ENCODE data around the gene ARHGAP26. TPM values are rescaled to one million over a fixed set of nuclear protein-coding genes. Genes with fewer than 3 reads are reported as not detected.
A peak's percentile ranks its signal among the peaks of the same experiment; 100 is the strongest.

ARHGAP26 gene
- total and polyA plus RNA-seq, 7 experiments from 2014 or later = 10.5 to 123 (median 22.7) TPM

DNA sequence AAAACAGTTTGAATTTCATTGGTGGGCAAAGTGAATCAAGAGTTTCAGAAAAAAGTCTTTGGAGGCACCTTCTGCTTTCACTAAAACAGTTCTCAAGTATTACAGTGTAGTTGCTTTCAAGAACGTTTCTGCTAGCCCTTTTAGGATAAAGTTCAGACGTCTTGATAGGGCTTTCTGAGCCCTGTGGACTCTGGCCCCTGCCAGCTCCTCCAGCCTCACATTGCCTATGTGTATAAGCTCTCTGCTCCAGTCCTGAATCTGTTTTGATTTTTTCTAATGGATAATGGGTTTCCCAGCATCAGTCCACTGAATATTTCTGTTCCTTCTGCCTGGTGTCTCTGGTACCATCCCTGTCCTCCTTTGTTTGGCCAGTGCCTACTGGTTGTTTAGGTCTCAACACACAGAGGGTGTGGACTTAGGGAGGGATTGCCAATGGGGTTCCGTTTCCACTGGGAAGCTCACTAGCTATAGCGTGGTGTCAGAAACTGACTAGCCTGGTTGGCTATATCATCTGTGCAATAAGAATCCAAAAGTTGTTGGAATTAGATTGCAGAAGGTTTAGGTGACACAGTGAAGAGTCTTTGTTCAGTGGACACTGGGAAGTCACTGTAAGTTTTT lies 26.4 kb downstream of the ARHGAP26 start:
- Mint-ChIP-seq H3K4me1 (peaks cover 54 to 73% (median 64%) of the 10 kb centered on the region in 7 donors), H3K27me3 (no peaks in the 10 kb centered on the region), H3K9me3 (no peaks in the 10 kb centered on the region), H3K4me3 (peak overlapping the region in 2 of 10 donors; percentile 73 to 77), H3K27ac (peak overlapping the region in 7 of 9 donors; percentile 81 to 98 (median 93)), H3K36me3 (peaks cover 0 to 16% (median 0%) of the 10 kb centered on the region in 5 donors)
- no peak for ATAC-seq
- ChIA-PET CTCF (interaction anchor here (1.1 to 3.2 kb wide), 2 partner anchors 13 to 26 kb away, joined by 3 to 14 read pairs; partner anchors contain the start of gene ARHGAP26), POLR2A (interaction anchor here (0.6 to 5.5 kb wide), 3 partner anchors 24 to 26 kb away, joined by 3 to 81 read pairs (median 3); partner anchors contain the start of gene ARHGAP26)
- Histone ChIP-seq H3K4me3 (ENCODE audit: low read length) (no peak overlapping the region), H3K4me1 (ENCODE audit: control insufficient read depth in 2 of 2, insufficient read depth in 2 of 2, low read length in 2 of 2) (peaks cover 48 to 66% of the 10 kb centered on the region in 2 donors), H3K9me3 (ENCODE audit: control insufficient read depth in 2 of 3, low read length in 3 of 3) (no peaks in the 10 kb centered on the region), H3K27me3 (ENCODE audit: control insufficient read depth in 2 of 2, insufficient read depth in 2 of 2, low read length in 2 of 2) (no peaks in the 10 kb centered on the region), H3K27ac (ENCODE audit: low read depth, low read length) (no peak overlapping the region), H3K36me3 (ENCODE audit: control insufficient read depth in 2 of 3, insufficient read depth in 3 of 3, low read length in 3 of 3) (no peaks in the 10 kb centered on the region)
- intact Hi-C loops (cut with micrococcal nuclease) = no loop called here
- no peak for DNase-seq

DNA sequence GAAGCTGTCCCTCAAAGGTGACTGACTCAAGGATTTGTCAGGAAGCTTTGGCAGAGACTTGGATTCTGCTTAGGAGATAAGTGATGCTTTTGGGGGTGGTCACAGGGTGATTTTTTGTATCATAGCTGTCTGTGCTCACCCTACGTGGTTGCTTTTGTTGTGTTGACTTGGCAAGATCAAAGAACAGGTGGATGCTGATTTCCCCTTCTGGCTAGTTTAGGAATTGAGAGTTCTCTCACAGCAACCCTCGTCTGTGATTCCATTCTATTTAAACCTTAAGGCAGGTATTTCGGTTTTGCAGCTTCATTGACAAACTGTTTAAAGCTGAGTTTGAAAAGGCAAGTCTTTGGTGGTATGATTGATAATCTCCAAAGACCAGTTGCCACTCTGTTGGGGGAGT lies 27.2 kb downstream of the ARHGAP26 start:
- CTCF ChIA-PET = interaction anchor here (1.1 to 3.2 kb wide), 5 partner anchors 9 to 70 kb away, joined by 3 to 14 read pairs (median 4); partner anchors contain the start of gene ARHGAP26
- Histone ChIP-seq H3K27me3 (ENCODE audit: control insufficient read depth in 2 of 2, insufficient read depth in 2 of 2, low read length in 2 of 2) (no peaks in the 10 kb centered on the region), H3K27ac (ENCODE audit: low read depth, low read length) (no peak overlapping the region), H3K4me3 (ENCODE audit: low read length) (peak overlapping the region; percentile 56), H3K4me1 (ENCODE audit: control insufficient read depth in 2 of 2, insufficient read depth in 2 of 2, low read length in 2 of 2) (peaks cover 53 to 75% of the 10 kb centered on the region in 2 donors), H3K9me3 (ENCODE audit: control insufficient read depth in 2 of 3, low read length in 3 of 3) (no peaks in the 10 kb centered on the region), H3K36me3 (ENCODE audit: control insufficient read depth in 2 of 3, insufficient read depth in 3 of 3, low read length in 3 of 3) (no peaks in the 10 kb centered on the region)
- intact Hi-C loops (cut with micrococcal nuclease) = no loop called here
- ATAC-seq (no peak), DNase-seq (peak in 2 of 9 donors; percentile 30)
- peak overlapping the region in 7 of 10 donors; percentile 2 to 88 (median 73) for H3K4me3 Mint-ChIP-seq
- peak overlapping the region in 8 of 9 donors; percentile 60 to 98 (median 93) for H3K27ac Mint-ChIP-seq
- peaks cover 0 to 17% (median 0%) of the 10 kb centered on the region in 5 donors for H3K36me3 Mint-ChIP-seq
- POLR2A ChIA-PET = interaction anchor here (0.6 to 5.5 kb wide), 3 partner anchors 23 to 27 kb away, joined by 3 to 81 read pairs (median 3); partner anchors contain the start of gene ARHGAP26
- no peaks in the 10 kb centered on the region for H3K9me3 Mint-ChIP-seq
- no peaks in the 10 kb centered on the region for H3K27me3 Mint-ChIP-seq
- peaks cover 60 to 81% (median 73%) of the 10 kb centered on the region in 7 donors for H3K4me1 Mint-ChIP-seq

DNA sequence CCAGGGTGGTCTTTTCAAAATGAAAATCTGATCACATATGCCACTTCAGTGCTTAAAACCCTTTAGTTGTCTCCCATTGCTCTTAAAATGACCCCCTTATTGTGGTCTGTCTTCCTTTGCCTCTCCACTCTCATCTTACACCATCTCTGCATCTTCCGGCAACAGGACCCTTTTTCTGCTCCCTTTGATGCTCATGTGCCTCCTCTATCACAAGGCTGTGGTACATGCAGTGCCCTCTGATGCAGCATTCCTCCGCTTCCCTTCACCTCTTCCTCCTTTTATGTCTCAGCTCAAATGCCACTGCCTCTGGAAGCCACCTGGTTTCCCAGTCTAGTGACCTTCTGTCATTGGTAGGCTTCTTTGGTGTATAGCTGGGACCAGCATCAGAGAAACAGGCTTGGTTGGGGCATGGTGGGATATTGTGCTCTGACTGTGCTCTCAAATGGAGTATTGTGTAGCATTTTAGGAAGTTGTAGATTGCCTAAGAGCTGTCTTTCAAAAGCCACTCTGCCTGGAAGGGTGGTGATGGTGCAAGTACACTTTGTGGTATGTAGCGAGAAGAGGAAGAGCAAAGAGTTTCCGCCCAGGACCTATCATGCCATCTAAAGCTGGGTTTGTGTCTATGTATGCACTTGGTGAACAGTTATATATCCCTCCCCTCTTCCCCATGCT lies 28.1 kb downstream of the ARHGAP26 start:
- Mint-ChIP-seq H3K27me3 (no peaks in the 10 kb centered on the region), H3K4me3 (peak overlapping the region; percentile 46 to 88 (median 74)), H3K36me3 (peaks cover 0 to 17% (median 0%) of the 10 kb centered on the region in 5 donors), H3K27ac (peak overlapping the region; percentile 60 to 98 (median 93)), H3K9me3 (no peaks in the 10 kb centered on the region), H3K4me1 (peaks cover 60 to 84% (median 73%) of the 10 kb centered on the region in 7 donors)
- peak overlapping the region; percentile 60 for H3K27ac ChIP-seq (ENCODE audit: low read depth, low read length)
- no peaks in the 10 kb centered on the region for H3K36me3 ChIP-seq (ENCODE audit: control insufficient read depth in 2 of 3, insufficient read depth in 3 of 3, low read length in 3 of 3)
- no peaks in the 10 kb centered on the region for H3K27me3 ChIP-seq (ENCODE audit: control insufficient read depth in 2 of 2, insufficient read depth in 2 of 2, low read length in 2 of 2)
- H3K4me1 ChIP-seq (ENCODE audit: control insufficient read depth in 2 of 2, insufficient read depth in 2 of 2, low read length in 2 of 2) = peaks cover 53 to 79% of the 10 kb centered on the region in 2 donors
- peak; percentile 81 for ATAC-seq
- ChIA-PET POLR2A (interaction anchor here (0.7 to 5.5 kb wide), 4 partner anchors 11 to 66 kb away, joined by 3 to 81 read pairs (median 4); partner anchors contain the start of gene ARHGAP26), CTCF (interaction anchor here (0.6 to 3.2 kb wide), 8 partner anchors 10 to 81 kb away, joined by 3 to 14 read pairs (median 4); partner anchors contain the start of gene ARHGAP26)
- no peaks in the 10 kb centered on the region for H3K9me3 ChIP-seq (ENCODE audit: control insufficient read depth in 2 of 3, low read length in 3 of 3)
- intact Hi-C loops (cut with micrococcal nuclease) = loop anchor here in 1 of 2 donors (1.0 to 2.0 kb wide), 4 partner anchors 11 to 69 kb away; partner anchors contain the start of gene ARHGAP26
- H3K4me3 ChIP-seq (ENCODE audit: low read length) = peak overlapping the region; percentile 56
- DNase-seq = peak in 6 of 9 donors; percentile 32 to 56 (median 49)

DNA sequence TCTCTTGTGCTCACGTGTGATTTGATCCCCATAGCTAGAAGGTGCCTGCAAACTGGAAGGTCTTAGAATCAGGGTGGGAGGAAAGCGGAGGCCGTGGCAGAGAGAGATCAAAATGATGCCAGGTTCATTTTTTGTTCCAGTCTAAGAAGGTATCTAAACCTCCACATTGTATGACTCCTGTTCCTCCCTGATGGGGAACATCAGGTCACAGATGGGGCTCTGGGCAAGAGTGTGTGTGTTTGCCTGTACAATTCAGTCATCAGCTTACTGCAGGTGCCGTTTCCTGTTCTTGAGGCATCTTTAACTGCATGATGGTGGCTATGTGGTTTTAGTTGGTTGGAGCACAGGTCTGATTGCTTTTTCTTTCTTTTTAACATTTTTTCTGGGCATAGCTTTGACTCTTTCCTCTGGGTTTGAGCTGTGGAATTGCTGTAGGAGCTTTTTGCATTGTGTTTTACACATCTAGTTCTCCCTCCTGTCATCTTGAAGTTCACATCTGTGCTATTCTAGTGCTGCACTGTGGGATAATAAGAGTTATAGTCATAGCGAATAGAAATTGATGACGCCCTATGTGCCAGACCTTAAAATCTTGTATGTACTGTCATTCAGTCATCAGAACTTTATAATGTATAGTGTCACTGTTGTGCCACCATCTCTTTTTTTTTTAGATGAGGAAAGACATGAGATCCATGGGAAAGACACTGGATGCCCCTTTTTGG lies 30.8 kb downstream of the ARHGAP26 start:
- peak; percentile 63 for ATAC-seq
- intact Hi-C loops (cut with micrococcal nuclease) = loop anchor here (1.0 to 2.0 kb wide), 4 partner anchors 18 to 31 kb away; partner anchors contain the start of gene ARHGAP26 (in 1 of the 2)
- Mint-ChIP-seq H3K27me3 (no peaks in the 10 kb centered on the region), H3K9me3 (no peaks in the 10 kb centered on the region), H3K4me1 (peaks cover 53 to 71% (median 64%) of the 10 kb centered on the region in 7 donors), H3K36me3 (peaks cover 0 to 10% (median 0%) of the 10 kb centered on the region in 5 donors), H3K27ac (peak overlapping the region; percentile 80 to 98 (median 93)), H3K4me3 (peak overlapping the region; percentile 66 to 88 (median 79))
- Histone ChIP-seq H3K27ac (ENCODE audit: low read depth, low read length) (peak overlapping the region; percentile 58), H3K27me3 (ENCODE audit: control insufficient read depth in 2 of 2, insufficient read depth in 2 of 2, low read length in 2 of 2) (no peaks in the 10 kb centered on the region), H3K36me3 (ENCODE audit: control insufficient read depth in 2 of 3, insufficient read depth in 3 of 3, low read length in 3 of 3) (no peaks in the 10 kb centered on the region), H3K4me1 (ENCODE audit: control insufficient read depth in 2 of 2, insufficient read depth in 2 of 2, low read length in 2 of 2) (peaks cover 53 to 66% of the 10 kb centered on the region in 2 donors), H3K9me3 (ENCODE audit: control insufficient read depth in 2 of 3, low read length in 3 of 3) (no peaks in the 10 kb centered on the region), H3K4me3 (ENCODE audit: low read length) (peak overlapping the region; percentile 41)
- CTCF ChIA-PET = interaction anchor here (0.5 to 1.0 kb wide), 5 partner anchors 10 to 653 kb away, joined by 3 to 4 read pairs (median 3); no protein-coding TSS in a partner anchor
- POLR2A ChIA-PET = interaction anchor here (0.8 to 5.5 kb wide), 4 partner anchors 18 to 30 kb away, joined by 3 to 81 read pairs (median 4); partner anchors contain the start of gene ARHGAP26
- peak in 8 of 9 donors; percentile 46 to 70 (median 64) for DNase-seq

DNA sequence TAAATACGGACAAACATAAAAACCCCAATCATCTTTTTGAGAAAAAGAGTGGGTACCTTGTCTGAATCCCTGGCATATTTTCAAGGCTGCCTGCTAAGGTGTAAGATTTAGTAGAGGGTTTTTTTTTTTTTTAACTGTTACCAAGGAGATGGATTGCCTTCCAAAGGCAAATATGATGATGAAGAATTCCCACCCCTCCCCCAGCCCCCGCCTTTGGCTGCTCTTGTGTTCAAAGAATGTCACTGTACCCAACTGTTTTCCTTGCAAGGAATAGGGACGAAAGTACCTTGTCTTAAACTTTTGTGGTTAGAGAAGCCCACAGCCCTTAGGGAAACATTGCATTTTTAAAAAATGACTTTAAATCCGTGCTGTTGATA lies 31.3 kb downstream of the ARHGAP26 start:
- no peaks in the 10 kb centered on the region for H3K36me3 ChIP-seq (ENCODE audit: control insufficient read depth in 2 of 3, insufficient read depth in 3 of 3, low read length in 3 of 3)
- H3K27me3 ChIP-seq (ENCODE audit: control insufficient read depth in 2 of 2, insufficient read depth in 2 of 2, low read length in 2 of 2) = no peaks in the 10 kb centered on the region
- POLR2A ChIA-PET = interaction anchor here (0.9 to 5.5 kb wide), 3 partner anchors 20 to 31 kb away, joined by 3 to 81 read pairs (median 4); partner anchors contain the start of gene ARHGAP26
- H3K27me3 Mint-ChIP-seq = no peaks in the 10 kb centered on the region
- intact Hi-C loops (cut with micrococcal nuclease) = loop anchor here (1.0 to 2.0 kb wide), 3 partner anchors 17 to 31 kb away; partner anchors contain the start of gene ARHGAP26 (in 1 of the 2)
- H3K27ac ChIP-seq (ENCODE audit: low read depth, low read length) = peak overlapping the region; percentile 58
- CTCF ChIA-PET = interaction anchor here (0.5 to 1.0 kb wide), 2 partner anchors 19 to 654 kb away, joined by 3 read pairs; no protein-coding TSS in a partner anchor
- peaks cover 52 to 66% (median 60%) of the 10 kb centered on the region in 7 donors for H3K4me1 Mint-ChIP-seq
- H3K4me3 ChIP-seq (ENCODE audit: low read length) = peak overlapping the region; percentile 41
- no peaks in the 10 kb centered on the region for H3K9me3 Mint-ChIP-seq
- H3K9me3 ChIP-seq (ENCODE audit: control insufficient read depth in 2 of 3, low read length in 3 of 3) = no peaks in the 10 kb centered on the region
- no peak for DNase-seq
- no peak for ATAC-seq
- H3K36me3 Mint-ChIP-seq = peaks cover 0 to 8% (median 0%) of the 10 kb centered on the region in 5 donors
- H3K27ac Mint-ChIP-seq = peak overlapping the region; percentile 80 to 98 (median 93)
- H3K4me1 ChIP-seq (ENCODE audit: control insufficient read depth in 2 of 2, insufficient read depth in 2 of 2, low read length in 2 of 2) = peaks cover 53 to 61% of the 10 kb centered on the region in 2 donors
- peak overlapping the region; percentile 66 to 88 (median 78) for H3K4me3 Mint-ChIP-seq

Measured in naive thymus-derived CD4-positive, alpha-beta T cell (primary cell).